HepG2 (cell line): Measurements from ENCODE around the gene BACH1. TPM values are rescaled to one million over a fixed set of nuclear protein-coding genes. Genes with fewer than 3 reads are reported as not detected.

Experiments used
- CEBPG ChIP-seq: IDR thresholded peaks from 2 replicates; pipeline ENCODE4 v1.6.1; 2016
- DMTF1 ChIP-seq: sonication (generic); formaldehyde crosslinking; IDR thresholded peaks from 2 replicates; pipeline ENCODE4 v1.4.0; 2020; ENCODE audit warnings: mild to moderate bottlenecking, missing genetic modification reagents
- ELF4 ChIP-seq: sonication (generic); formaldehyde crosslinking; IDR thresholded peaks from 2 replicates; pipeline ENCODE4 v1.5.0; 2020; ENCODE audit warnings: missing genetic modification reagents, mild to moderate bottlenecking, moderate library complexity, borderline replicate concordance
- FOXA3 ChIP-seq: IDR thresholded peaks from 2 replicates; pipeline ENCODE4 v1.6.1; 2016; ENCODE audit warnings: missing genetic modification reagents, missing compliant biosample characterization
- MBD4 ChIP-seq: IDR thresholded peaks from 2 replicates; pipeline ENCODE4 v1.6.1; 2012; ENCODE audit warnings: low read length, inconsistent platforms, borderline replicate concordance
- NONO ChIP-seq, 2 experiments: fragments of 450-650 bp in 1 of 2; sonication (generic) in 1 of 2; formaldehyde crosslinking in 1 of 2; IDR thresholded peaks in 1 of 2; conservative IDR thresholded peaks in 1 of 2; 2 replicates each; pipeline versions ENCODE4 v1.6.1 to v1.8.0; 2017 to 2022; ENCODE audit warnings: mild to moderate bottlenecking in 1 of 2, missing genetic modification reagents in 1 of 2, moderate library complexity in 1 of 2
- POLR2AphosphoS5 ChIP-seq: IDR thresholded peaks from 2 replicates; pipeline ENCODE4 v1.6.1; 2012; ENCODE audit warnings: low read depth, low read length
- TFDP1 ChIP-seq: IDR thresholded peaks from 2 replicates; pipeline ENCODE4 v1.6.1; 2016; ENCODE audit warnings: missing compliant biosample characterization, missing genetic modification reagents, borderline replicate concordance
- U2AF1 ChIP-seq: fragments of 200-400 bp; formaldehyde crosslinking; optimal IDR thresholded peaks from 2 replicates; pipeline ENCODE3; 2017; ENCODE audit warnings: mild to moderate bottlenecking, low read depth, low read length
- ZBTB43 ChIP-seq: sonication (generic); formaldehyde crosslinking; conservative IDR thresholded peaks from 2 replicates; pipeline ENCODE4 v1.4.0; 2020; ENCODE audit warnings: missing genetic modification reagents
- ZBTB7A ChIP-seq: sonication (generic); formaldehyde crosslinking; IDR thresholded peaks from 2 replicates; pipeline ENCODE4 v1.8.0; 2022; ENCODE audit warnings: mild to moderate bottlenecking, missing genetic modification reagents
- ZNF136 ChIP-seq: sonication (generic); formaldehyde crosslinking; IDR thresholded peaks from 2 replicates; pipeline ENCODE4 v1.8.1; 2022; ENCODE audit warnings: low read depth, mild to moderate bottlenecking, moderate library complexity, missing genetic modification reagents
- ZNF235 ChIP-seq: sonication (generic); formaldehyde crosslinking; IDR thresholded peaks from 2 replicates; pipeline ENCODE4 v1.8.1; 2023; ENCODE audit warnings: mild to moderate bottlenecking, missing genetic modification reagents, borderline replicate concordance
- ZNF329 ChIP-seq: sonication (generic); formaldehyde crosslinking; IDR thresholded peaks from 2 replicates; pipeline ENCODE4 v1.9.0; 2021; ENCODE audit warnings: low read depth, mild to moderate bottlenecking, missing genetic modification reagents
- ZNF670 ChIP-seq: sonication (generic); formaldehyde crosslinking; IDR thresholded peaks from 2 replicates; pipeline ENCODE4 v1.8.0; 2022; ENCODE audit warnings: mild to moderate bottlenecking, missing genetic modification reagents, borderline replicate concordance
- ZNF687 ChIP-seq: sonication (generic); formaldehyde crosslinking; IDR thresholded peaks from 2 replicates; pipeline ENCODE4 v1.5.1; 2020; ENCODE audit warnings: mild to moderate bottlenecking, missing genetic modification reagents, moderate library complexity
- ZNF740 ChIP-seq: sonication (generic); formaldehyde crosslinking; IDR thresholded peaks from 2 replicates; pipeline ENCODE4 v1.4.0; 2020; ENCODE audit warnings: missing genetic modification reagents
- ZNF746 ChIP-seq: sonication (generic); formaldehyde crosslinking; IDR thresholded peaks from 2 replicates; pipeline ENCODE4 v1.8.0; 2022; ENCODE audit warnings: mild to moderate bottlenecking, missing genetic modification reagents
- polyA plus RNA-seq, 8 experiments: library from polyadenylated mRNA; depleted of rRNA in 3 of 8; stranded (reverse) in 7 of 8; unstranded in 1 of 8; fragments of >200 nt; fragmentation: Illumina TruSeq in 4 of 8; extraction: Trizol in 4 of 8; gene quantifications; 2 replicates each; pipeline versions ENCODE4 v1.2.1 to v1.2.3, GENCODE V29; 2011 to 2016; ENCODE audit warnings: low read depth in 4 of 8, missing spikeins in 1 of 8, mixed read lengths in 1 of 8; ENCODE audit not compliant: insufficient read depth in 1 of 8
- total RNA-seq, 5 experiments: library from RNA; depleted of rRNA; stranded (reverse); fragments of >200 nt; fragmentation: Illumina TruSeq; extraction: Trizol; gene quantifications; 2 replicates each; pipeline ENCODE4 v1.2.3, GENCODE V29; 2016; ENCODE audit warnings: low read depth in 1 of 5

BACH1 gene
- total and polyA plus RNA-seq, 2 of the 13 experiments (the other 11 are each of a cell fraction or from before 2014, with no cell fraction given) = 16.5 to 51.7 TPM

GRCh38 chr21:29298348-29299045, at the start of gene BACH1 (continued):
- TF ChIP-seq ZNF687 (CRISPR knock-in tag) = peak; percentile 83
- TF ChIP-seq ZNF746 (CRISPR knock-in tag) = no peak; the same call in 1 of the 2 replicates
- TF ChIP-seq TFDP1 = peak; percentile 53; the same call in 1 of the 2 replicates
- peak; percentile 83 for TF ChIP-seq ZBTB7A (CRISPR knock-in tag)
- TF ChIP-seq ZNF136 = no peak
- peak; percentile 62 for TF ChIP-seq POLR2AphosphoS5
- no peak for TF ChIP-seq MBD4
- TF ChIP-seq ZNF670 (CRISPR knock-in tag) = no peak
- TF ChIP-seq CEBPG (CRISPR knock-in tag) = no peak
- TF ChIP-seq ZNF329 (CRISPR knock-in tag) = no peak
- no peak for TF ChIP-seq DMTF1
- no peak for TF ChIP-seq ZNF740 (CRISPR knock-in tag)
- TF ChIP-seq ELF4 (CRISPR knock-in tag) = no peak
- TF ChIP-seq ZNF235 = peak; percentile 29; the same call in 1 of the 2 replicates
- no peak for TF ChIP-seq NONO (IDR thresholded peaks at IDR 0.05)
- TF ChIP-seq NONO (CRISPR knock-in tag; conservative IDR thresholded peaks at IDR 0.05) = peak; percentile 46; the same call in 1 of the 2 replicates
- peak; percentile 11; the same call in 1 of the 2 replicates for TF ChIP-seq ZBTB43 (CRISPR knock-in tag)
- peak; percentile 9 for TF ChIP-seq U2AF1
- TF ChIP-seq FOXA3 (CRISPR knock-in tag) = 0 out of 2 replicates have a peak, but pooled peaks have one; percentile 2
